Epithelial cell of proximal tubule (primary cell): ENCODE measurements around the gene ACSF3. TPM values are rescaled to one million over a fixed set of nuclear protein-coding genes. Genes with fewer than 3 reads are reported as not detected.

Experiments used
- DNase-seq: peaks from one replicate; pipeline ENCODE4 v3.0.0-alpha.2; 2011; ENCODE audit warnings: low read depth
- H3K4me3 ChIP-seq: 2 replicates; pipeline ENCODE4 v1.5.1; 2011; ENCODE audit warnings: low read depth, mild to moderate bottlenecking, low read length
- total RNA-seq: library from RNA; depleted of rRNA; stranded (reverse); fragments of >200 nt; gene quantifications from 2 replicates; pipeline ENCODE4 v1.2.3, GENCODE V29; 2015
- TF ChIP-seq, protein P1 (sequence below): conservative IDR thresholded peaks from 2 replicates; pipeline ENCODE4 v1.5.1; 2012; ENCODE audit warnings: low read depth, mild to moderate bottlenecking, low read length

Gene ACSF3
- total RNA-seq, 1 donor from 2014 or later: 16.5 TPM

DNA sequence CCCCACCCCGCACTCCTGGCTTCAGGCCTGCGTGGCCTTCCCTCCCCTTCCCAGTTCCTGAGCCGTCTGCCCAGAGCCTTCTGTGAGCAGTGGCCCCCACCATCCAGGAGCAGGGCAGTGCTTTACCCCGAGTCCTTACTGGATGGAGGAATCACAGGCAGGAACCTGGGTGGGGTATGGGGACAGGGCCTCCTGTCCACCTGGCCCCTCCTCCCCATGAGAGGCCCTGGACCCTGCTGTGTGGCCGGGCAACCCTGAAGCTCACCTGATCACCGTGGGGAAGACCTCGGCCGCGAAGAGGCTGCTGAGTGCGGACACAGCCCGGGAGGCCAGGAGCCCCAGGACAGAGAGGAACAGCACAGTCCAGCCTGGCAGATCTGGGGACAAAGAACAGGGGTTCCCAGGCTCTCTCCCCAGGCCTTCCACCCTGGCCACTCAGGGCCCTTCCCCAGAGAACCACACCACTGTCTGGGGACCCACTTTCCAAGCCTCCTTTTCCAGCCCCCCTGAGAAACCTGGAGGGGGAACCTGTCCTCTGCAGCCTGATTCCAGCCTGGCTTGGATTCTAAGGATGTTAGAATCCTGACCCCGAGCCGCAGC lies 103.5 kb downstream of the ACSF3 start:
- no peak overlapping the region for H3K4me3 ChIP-seq
- TF ChIP-seq, protein P1, sequence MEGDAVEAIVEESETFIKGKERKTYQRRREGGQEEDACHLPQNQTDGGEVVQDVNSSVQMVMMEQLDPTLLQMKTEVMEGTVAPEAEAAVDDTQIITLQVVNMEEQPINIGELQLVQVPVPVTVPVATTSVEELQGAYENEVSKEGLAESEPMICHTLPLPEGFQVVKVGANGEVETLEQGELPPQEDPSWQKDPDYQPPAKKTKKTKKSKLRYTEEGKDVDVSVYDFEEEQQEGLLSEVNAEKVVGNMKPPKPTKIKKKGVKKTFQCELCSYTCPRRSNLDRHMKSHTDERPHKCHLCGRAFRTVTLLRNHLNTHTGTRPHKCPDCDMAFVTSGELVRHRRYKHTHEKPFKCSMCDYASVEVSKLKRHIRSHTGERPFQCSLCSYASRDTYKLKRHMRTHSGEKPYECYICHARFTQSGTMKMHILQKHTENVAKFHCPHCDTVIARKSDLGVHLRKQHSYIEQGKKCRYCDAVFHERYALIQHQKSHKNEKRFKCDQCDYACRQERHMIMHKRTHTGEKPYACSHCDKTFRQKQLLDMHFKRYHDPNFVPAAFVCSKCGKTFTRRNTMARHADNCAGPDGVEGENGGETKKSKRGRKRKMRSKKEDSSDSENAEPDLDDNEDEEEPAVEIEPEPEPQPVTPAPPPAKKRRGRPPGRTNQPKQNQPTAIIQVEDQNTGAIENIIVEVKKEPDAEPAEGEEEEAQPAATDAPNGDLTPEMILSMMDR: no peak
- no peak for DNase-seq

DNA sequence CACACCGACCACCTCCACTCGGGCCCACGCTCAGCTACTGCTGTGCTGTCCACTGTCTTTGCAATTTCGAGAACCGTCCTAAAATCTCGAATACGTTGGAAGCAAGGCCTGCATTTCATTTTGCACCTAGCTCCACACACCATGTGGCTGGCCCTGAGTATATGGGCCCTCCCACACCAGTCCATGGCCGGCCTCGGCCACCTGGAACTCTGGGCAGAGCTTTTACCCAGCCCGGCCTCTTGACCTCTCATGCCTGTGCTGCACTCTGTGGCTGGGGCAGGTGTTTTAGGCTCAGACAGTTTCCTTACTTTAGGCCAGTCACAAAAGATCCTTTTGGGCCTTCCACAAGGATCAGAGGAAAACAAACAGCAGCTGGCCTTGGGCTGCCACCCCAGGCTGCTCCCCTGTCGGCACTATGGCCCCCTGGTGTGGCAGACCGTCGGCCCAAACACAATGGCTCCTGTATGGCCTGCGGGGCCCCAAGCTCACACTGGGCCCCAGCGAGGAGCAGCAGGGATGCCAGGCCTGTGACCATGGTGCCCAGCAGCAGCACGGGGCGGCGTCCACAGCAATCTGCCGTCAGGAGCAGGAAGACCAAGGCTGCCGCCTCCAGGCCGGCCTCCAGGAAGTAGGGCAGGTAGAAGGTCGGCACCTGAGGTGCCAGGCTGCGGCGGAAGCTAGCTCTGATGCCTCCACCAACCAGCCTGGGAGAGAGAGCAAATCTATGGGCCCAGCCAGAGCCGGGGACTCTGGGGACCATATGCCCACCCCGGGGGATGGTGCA lies 104.2 kb downstream of the ACSF3 start:
- H3K4me3 ChIP-seq: no peak overlapping the region
- no peak for DNase-seq
- TF ChIP-seq, protein P1: no peak

DNA sequence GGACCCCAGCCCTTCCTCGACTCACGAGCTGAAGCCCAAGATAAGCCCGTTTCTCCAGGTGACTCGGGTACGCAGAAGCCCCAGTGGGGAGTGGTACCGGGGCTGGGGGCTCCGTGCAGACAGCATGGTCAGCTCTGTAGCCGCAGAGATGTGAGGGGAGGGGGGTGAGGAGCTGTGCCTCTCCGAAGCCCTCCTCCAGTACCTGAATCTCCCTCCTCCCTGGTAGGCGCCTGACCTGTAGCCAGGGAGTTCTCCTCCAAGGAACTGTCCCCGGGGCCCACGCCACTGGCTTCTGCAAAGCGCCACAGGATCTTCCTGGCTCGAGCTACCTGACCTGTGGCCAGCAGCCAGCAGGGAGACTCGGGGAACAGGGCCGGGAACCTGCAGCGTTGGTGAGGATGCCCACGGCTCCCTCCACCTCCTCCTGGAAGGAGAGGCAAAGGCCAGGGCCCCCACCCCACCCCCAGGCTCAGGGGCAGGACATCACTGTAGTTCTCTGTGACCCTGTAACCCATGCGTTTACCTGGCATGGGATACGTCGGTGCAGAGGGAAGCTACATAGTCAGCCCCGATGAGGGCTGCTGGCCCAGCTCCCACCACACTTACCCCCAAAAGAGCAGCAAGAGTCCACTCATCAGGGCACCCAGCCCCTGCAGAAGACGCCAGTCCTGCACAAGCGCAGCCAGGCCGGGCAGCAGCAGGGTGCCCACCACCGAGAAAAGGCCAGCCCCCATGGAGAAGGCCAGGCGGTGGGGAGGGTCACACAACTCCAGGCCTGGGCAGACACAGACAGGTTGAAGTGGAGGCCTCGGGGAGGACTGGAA lies 105.0 kb downstream of the ACSF3 start:
- DNase-seq: no peak
- H3K4me3 ChIP-seq: no peak overlapping the region
- TF ChIP-seq, protein P1: no peak

DNA sequence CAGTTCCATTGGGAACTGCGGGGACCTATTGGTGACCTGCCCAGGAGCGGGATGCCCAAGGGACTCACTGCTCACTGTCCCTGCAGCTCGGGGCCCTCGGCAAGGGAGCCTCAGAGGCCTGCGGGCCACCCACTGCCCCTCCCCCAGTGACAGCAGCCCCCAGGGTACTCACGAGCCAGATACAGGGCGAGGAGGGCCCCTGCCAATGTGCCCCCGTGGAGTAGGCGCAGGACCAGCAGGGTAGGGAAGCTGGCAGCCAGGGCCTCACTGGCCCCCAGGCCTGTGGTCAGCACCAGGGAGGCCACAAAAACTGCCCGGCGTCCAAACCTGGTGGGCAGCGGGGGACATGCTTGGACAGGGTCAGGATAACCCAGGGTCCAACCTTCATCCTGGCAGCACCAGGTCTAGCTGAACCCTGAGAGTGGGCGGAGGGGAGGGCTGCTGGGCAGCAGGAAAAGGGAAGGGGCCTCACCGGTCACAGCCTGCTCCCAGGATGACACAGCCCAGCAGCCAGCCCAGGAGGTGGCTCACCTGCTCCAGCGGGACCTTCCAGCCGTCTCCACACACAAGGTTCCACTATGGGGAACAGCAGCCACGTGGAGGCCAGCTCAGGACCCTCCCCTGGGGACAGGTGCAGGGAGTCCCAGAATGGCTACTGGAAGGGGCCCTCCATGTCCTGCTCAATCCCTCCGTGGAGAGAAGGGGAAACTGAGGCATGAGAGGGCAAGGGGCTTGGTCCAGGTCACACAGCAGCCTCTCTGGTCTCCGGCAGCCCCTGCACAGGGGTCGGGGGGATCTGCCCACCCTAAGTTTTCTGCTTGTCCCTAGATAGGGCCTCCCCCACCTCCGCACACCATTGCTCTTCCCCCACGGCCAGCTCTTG lies 105.8 kb downstream of the ACSF3 start:
- no peak overlapping the region for H3K4me3 ChIP-seq
- TF ChIP-seq, protein P1: no peak

DNA sequence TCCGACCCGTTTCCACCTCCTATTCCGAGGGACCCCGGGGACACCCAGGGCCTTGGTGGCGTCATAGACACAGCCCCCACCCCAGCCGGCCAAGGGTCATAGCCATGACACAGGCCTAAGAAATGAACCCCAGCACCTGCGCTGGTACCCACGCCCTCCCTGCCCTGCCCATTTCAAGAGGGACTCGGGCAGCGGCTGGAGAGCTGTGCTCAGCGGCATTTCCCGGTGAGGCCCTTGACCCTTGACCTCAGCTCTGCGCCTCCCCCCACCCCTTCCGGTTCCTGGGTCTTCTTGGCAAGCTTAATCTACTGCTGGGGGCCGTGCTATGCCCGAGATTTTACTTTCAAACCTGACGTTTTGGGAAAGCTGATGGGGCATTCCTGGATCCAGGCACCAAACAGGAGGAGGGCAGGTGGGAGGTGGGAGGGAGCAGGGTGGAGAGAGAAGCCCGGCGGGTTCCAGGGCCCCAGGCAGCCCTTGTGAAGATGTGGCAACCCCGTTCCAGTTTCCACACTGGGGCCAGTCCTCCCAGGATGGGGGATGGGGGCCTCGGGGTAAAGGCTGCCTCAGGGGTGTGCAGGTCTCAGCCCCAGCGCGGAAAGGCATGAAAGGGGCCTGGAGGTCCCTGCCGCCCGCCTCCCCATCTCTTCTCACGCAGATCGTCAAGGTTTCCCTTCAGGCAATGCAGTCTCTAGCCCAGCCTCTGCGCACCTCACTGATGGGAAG lies 106.6 kb downstream of the ACSF3 start, which contains the start of gene SLC22A31:
TSS of gene SLC22A31 (minus strand) at position 414 of the 726 bp plus-strand sequence. CDS start at position 378, 36 bp downstream.
- DNase-seq: no peak
- TF ChIP-seq, protein P1: no peak
- H3K4me3 ChIP-seq: peak within 1 kb of the TSS; percentile 27

More for the DNA sequence above, 105.8 kb downstream of the ACSF3 start:
- no peak for DNase-seq
